Non-pigmented ciliary epithelial cell (primary cell): ENCODE results near the gene SLCO4A1.
A peak's percentile ranks its signal among the peaks of the same experiment; 100 is the strongest.

Source experiments
- DNase-seq: peaks from one replicate; pipeline ENCODE4 v3.0.0-alpha.2; 2010; ENCODE audit warnings: low read depth

Gene SLCO4A1

DNA sequence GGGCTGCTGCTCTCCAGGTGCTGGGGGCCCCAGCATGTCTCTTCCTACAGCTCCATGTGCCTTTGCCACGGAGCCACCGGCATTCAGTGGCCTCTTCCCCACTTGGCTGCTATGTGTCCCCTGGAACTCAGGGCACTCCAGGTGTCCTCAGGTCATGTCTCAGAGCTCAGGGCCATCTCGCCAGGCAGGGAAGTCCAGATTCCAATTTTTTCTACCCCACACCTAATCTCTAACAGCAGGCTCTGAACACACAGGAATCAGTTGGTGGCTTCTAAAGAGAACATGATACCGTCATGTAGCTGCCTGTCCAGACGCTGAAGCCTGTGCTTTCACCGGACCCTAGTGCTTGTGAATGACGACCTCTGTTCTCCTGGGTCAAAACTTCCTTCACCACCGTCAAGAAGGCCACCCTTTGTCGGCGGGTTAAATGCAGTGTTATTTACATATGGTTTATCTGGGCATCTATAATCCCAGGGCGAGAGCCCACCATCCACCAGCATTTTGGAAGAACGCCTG is 4.2 kb upstream of the SLCO4A1 start:
- no peak for DNase-seq

DNA sequence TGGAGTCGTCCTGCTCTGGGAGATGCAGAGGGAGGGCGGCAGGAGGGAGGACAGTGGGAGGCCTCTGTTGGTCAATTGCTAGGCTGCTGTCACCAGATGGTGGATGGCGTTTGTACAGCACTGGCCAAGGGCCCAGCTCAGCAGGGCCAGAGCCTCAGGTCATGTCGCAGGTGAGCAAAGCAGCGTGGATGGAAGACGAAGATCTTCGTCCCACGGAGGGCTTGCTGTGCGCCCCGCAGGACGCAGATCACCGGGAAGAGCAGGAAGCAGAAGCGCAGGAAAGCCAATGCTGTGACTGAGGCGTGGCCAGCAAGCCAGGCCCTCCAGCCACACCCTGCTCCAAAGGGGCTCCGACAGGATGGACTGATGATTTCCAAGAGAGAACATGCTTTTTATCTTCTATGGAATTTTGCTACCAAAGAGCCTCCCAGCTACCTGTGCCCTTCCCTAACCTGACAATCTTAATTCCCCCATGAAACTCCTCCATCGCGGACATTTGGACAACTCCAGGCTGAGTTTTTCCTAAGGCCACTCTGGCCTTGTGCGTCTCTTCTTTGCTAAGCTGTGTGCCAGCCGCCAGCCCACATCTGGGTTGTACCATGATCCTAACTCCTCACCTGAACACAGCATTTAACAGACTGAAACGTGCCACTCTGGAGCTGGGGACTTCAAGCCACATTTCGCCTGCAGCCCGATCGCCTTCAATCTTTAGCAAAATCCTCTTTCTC is 3.5 kb upstream of the SLCO4A1 start:
- no peak for DNase-seq

DNA sequence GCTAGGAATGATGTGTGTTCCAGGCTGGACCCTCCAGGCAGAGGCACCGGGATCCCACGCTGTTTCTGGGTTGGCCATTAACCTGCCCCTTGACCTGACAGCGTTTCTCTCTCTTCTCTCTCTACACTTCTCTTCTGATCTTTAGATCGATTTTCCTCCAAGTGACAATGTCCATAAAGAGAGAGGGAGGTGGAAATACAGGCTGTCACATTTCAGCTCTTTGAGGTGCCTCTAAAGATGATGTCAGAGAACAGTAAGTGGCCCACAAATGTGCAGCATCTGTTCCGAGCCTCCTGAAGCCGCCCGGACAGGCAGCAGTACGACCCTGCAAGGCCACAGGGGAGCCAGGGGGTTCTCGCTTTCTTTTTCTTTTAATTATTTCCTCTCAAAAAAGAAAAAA is 2.5 kb upstream of the SLCO4A1 start:
- no peak for DNase-seq

DNA sequence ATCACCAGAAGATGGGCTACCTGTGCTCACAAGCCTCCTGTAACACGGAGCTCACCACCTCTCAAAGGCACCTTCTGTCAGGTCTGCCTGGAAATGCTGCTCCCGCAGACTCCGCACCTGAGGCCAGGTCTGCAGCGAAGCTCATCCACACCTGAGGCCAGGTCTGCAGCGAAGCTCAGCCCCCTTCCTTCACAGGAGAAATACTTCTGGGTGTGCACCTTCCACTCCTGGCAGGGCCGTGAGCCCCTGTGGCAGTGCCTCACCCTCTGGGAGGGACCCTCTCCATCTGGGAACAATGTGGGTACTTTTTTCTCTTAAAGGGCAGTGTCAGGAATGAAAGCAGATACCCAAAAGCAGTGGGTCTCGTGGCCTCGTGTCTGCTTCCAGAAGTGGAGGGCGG is 1.4 kb upstream of the SLCO4A1 start:
- no peak for DNase-seq

DNA sequence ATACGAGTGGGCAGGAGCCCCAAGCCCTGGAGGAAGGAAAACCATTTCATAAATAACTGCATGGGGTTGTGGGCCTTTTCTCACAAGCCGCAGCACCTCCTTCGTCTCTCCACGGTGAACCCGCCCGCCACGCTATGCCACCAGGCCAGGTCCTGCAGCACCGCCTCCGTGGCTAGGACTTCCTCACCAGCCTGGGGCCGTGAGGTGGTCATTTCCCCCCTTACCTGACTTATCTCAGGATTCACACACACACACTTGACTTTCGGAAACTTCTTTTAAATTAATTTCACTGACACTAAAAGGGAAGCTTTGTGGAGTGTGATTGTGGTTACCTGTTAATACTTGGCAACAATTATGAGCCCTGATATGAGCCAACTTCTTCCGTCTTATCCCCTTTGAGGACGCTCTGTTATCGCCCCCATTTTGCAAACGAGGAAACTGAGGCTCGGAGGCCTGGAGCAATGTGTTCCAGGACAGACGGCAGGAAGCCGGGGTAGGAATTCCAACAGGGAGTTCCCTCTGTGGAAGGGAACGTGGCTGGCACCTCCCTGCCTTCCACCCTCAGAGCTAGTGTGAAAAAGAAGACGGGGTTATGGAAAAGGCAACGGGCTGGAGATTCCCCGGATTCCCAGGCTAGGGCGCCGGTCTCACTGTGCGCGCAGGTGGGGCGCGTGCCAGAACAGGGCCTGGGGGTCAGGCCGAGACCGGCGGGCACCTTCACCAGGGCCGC is 817 bp upstream of the SLCO4A1 start:
- DNase-seq: no peak

GRCh38 chr20:62642666-62643520 is 590 bp downstream of the SLCO4A1 start:
- no peak for DNase-seq

DNA sequence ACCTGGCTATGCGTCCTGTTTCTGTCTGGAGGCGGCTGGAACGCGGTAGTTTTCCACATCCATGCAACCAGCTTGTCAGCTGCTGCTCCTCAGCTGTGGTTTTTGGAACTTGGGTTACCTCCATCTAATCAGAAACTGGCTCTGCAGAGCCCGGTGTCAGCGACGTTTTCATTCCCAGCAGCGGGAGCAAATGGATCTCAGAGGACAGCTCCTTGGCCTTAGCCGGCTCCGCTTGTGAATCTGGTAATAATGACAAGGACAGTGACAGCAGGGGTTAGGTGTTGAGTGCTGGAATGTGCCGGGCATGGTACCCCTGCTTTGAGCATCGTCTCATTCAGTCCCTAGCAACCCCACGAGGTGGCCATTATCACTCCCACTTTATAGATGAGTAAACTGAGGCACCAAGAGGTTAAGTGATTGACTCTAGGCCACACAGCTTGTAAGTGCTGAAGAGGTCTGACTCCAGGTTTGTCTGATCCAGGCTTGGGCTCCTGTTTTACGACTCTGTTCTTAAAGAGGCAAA is 1.3 kb downstream of the SLCO4A1 start:
- DNase-seq: no peak

DNA sequence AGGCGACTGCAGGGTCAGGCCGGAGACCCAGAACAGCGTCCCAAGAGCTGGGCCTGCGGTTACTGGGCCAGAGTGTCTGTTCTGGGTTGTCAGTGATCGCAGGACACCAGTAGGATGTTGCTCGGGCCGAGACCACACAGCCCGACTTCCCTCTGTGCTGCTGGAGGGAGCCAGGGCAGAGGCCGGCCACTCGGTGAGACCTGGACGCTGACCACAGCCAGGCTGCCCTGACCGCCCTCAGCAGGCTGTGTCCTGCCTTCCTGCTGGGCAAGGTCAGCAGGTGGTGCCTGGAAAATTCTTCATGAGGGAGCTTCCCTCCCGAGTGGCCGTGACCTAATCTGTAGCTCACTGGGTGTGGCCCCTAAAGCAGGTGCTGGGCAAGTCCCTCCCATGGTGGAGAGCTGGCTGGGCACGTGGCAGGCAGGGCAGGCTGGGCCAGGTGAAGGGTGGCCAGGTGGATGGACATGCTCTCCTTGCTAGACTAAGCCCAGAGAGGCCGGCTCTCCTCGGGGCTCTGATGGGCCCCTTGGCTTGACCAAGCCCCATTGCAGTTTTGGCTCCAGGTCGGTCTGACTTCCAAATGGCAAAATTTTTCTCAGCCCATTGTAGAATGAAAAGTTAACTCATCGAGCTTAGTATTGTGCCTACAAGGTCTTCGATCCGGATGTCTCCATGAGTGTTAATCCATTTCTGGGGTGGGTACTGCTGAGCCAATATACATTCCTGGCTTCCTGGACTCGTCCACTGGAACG is 1.9 kb downstream of the SLCO4A1 start:
- no peak for DNase-seq

DNA sequence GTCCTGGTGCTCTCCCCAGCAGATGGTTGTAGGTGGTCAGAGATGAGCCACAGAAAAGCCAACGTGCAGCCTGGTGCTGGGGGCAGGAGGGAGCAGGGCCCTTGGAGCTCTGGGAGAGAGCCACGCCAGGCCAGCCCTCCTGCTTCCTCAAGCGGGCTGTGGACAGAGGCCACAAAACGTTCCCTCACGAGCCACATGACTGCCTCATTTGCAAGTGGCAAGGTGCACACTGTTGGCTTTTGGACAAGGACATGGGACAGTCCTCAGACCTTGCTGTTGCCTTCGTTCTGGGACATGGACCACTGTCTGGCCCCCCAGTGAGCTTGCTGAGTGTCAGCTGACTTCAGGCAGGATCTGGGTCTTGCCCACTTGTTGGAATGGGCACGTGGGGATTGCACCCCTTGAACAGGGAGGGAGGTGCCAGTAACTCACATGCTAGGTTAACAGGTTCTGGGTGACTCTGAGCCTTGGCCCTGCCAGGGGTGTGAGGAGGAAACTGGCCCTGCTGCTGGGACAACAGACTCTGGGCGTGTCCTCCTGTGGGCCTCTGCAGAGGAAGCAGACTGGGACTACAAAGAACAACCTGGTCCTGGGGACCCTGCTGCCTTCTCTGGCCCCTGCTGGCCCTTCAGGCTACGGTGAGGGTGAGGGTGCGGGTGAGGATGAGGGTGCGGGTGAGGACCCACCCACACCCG is 2.6 kb downstream of the SLCO4A1 start:
- no peak for DNase-seq

DNA sequence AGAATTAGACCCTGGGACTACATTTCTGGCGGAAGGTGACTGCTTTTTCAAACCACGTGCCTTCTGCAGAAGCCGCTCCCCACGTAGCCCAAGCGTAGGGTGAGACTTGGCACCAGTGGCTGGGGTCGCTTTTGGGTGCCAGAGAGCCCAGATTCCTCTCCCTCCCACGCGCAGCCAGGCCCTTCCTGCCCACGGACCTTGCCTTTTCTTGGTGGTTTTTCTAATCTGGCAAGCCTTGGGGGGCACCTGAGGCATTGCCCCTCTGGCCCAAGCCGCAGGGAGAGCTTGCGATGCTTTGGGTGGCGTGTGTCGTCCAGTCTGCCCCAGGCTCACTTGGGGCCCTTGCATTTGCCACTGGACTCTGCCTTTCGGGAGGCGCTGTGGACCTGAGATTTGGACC is 3.3 kb downstream of the SLCO4A1 start:
- DNase-seq: no peak

GRCh38 chr20:62646851-62647520 is 4.7 kb downstream of the SLCO4A1 start:
- no peak for DNase-seq

- DNase-seq: no peak
Measured at GRCh38 chr20:62647521-62648317, 5.4 kb downstream of the SLCO4A1 start.

- no peak for DNase-seq
Measured at GRCh38 chr20:62648318-62648995, 6.2 kb downstream of the SLCO4A1 start.

DNA sequence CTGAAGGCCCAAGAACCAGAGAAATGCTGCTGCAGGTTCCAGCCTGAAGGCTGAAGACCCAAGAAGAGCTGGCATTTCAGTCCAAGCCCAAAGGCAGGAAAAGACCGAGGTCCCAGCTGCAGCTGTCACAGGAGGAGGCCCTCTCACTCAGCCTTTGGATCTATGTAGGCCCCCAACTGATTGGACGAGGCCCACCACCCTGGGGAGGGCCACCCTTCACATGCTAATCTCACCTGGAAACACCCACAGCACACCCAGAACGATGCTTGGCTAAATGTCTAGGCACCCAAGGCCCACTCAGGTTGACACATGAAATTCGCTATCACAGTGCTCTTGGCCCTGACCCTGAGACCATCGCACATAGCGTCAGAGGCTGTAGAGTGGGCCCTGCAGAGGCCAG is 6.8 kb downstream of the SLCO4A1 start:
- DNase-seq: no peak

GRCh38 chr20:62650551-62651284 is 8.4 kb downstream of the SLCO4A1 start:
- DNase-seq: no peak

GRCh38 chr20:62651285-62652021 is 9.2 kb downstream of the SLCO4A1 start:
- DNase-seq: no peak

GRCh38 chr20:62652041-62652893 is 10.0 kb downstream of the SLCO4A1 start:
- peak; percentile 86 for DNase-seq
